ENCODE measurements around the gene LCT. TPM values are rescaled to one million over a fixed set of nuclear protein-coding genes. Genes with fewer than 3 reads are reported as not detected.

Gene LCT
- total and polyA plus RNA-seq, 9 of the 15 experiments (the other 6 are each of a cell fraction or from before 2014, with no cell fraction given) = 0.01 to 0.04 (median 0.03) TPM; not detected in 4

GRCh38 chr2:135799738-135800137 is 37.2 kb downstream of the LCT start (continued):
- TF ChIP-seq CTCF (IDR thresholded peaks at IDR 0.05 in 2 of 3, conservative IDR thresholded peaks at IDR 0.05 in 1 of 3; ENCODE audit: insufficient read depth in 2 of 3, low read depth in 1 of 3, low read length in 3 of 3) (0 out of 6 replicates have a peak, but pooled peaks of 2 of the 3 experiments have one; percentile 14 to 20), CBX3 (IDR thresholded peaks at IDR 0.05; ENCODE audit: borderline replicate concordance in 1 of 2, low read length in 2 of 2) (peak in 1 of 2 experiments; percentile 85; a peak in 1 of 3 replicates), KAT8 (IDR thresholded peaks at IDR 0.05; ENCODE audit: low read depth) (no peak), NONO (IDR thresholded peaks at IDR 0.05; ENCODE audit: low read depth in 2 of 2, low read length in 1 of 2) (no peak), TAF1 (IDR thresholded peaks at IDR 0.05; ENCODE audit: control insufficient read depth, extremely low read depth, insufficient read depth, low read length, severe bottlenecking) (no peak)

DNA sequence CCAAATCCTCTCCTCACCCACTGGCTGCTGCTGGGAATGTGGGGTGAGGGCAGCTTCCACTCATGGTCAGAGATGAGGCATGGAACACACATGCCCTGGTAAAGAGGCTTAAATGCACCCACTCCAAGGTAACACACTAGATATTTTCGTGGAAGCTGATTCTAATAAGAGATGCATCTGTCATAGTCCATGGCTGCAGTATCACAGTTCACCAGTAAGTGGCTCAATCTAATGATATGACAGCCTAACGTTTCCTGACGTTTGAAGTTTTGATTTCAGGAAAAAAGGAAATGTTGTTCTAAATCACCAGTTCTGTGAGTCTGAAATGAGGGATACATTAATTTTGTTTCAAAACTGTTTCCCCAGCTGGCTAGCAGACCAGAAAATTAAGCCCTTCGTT is 38.2 kb downstream of the LCT start:
- H3K36me3 ChIP-seq (ENCODE audit: control insufficient read depth, insufficient read depth, low read length) = no peaks in the 10 kb centered on the region
- H3K4me1 ChIP-seq (replicated peaks in 1 of 2; ENCODE audit: control insufficient read depth in 2 of 2, insufficient read depth in 2 of 2, low read length in 2 of 2) = peaks cover 0 to 3% of the 10 kb centered on the region in 2 experiments; a peak in 2 of 5 replicates
- ATAC-seq = peak; percentile 35
- H3K79me2 ChIP-seq (ENCODE audit: control insufficient read depth, insufficient read depth, low read length) = no peaks in the 10 kb centered on the region
- no peaks in the 10 kb centered on the region for H3K9me1 ChIP-seq (ENCODE audit: control insufficient read depth, insufficient read depth, low read length)
- peak; percentile 67 for FAIRE-seq
- H3K27me3 ChIP-seq (ENCODE audit: control insufficient read depth in 2 of 2, insufficient read depth in 2 of 2, low read length in 2 of 2) = peaks cover 0 to 2% of the 10 kb centered on the region in 2 experiments; a peak in 1 of 5 replicates
- H3K27ac ChIP-seq (ENCODE audit: extremely low read depth, low read depth, low read length) = no peak overlapping the region
- WGBS (ENCODE audit: insufficient coverage, low coverage, missing lambda C conversion rate) = 8% methylated on average over 4 of the region's 4 CpGs
- peak overlapping the region; percentile 2; the same call in 1 of the 2 replicates for H2AFZ ChIP-seq (ENCODE audit: low read depth, low read length)
- TF ChIP-seq POLR2AphosphoS5 (IDR thresholded peaks at IDR 0.05; ENCODE audit: control insufficient read depth, insufficient read depth, low read depth, low read length) (no peak), CTCF (IDR thresholded peaks at IDR 0.05 in 2 of 3, conservative IDR thresholded peaks at IDR 0.05 in 1 of 3; ENCODE audit: insufficient read depth in 2 of 3, low read depth in 1 of 3, low read length in 3 of 3) (peak in 1 of 3 experiments; percentile 10; a peak in 1 of 6 replicates)
- peaks cover 6% of the 10 kb centered on the region for H3K9me3 ChIP-seq (replicated peaks; ENCODE audit: control insufficient read depth, insufficient read depth, low read depth, low read length)
- POLR2A ChIA-PET = interaction anchor here (1.1 to 1.3 kb wide), 2 partner anchors 14 to 77 kb away, joined by 3 to 4 read pairs; no protein-coding TSS in a partner anchor
- no peaks in the 10 kb centered on the region for H4K20me1 ChIP-seq (replicated peaks; ENCODE audit: control insufficient read depth, insufficient read depth, low read length)
- CTCF ChIA-PET (ENCODE audit: low intra/inter-chr PET ratio) = interaction anchor here (1.7 kb wide), 1 partner anchor 809 kb away, joined by 4 read pairs; no protein-coding TSS in a partner anchor
- no peak overlapping the region for H3K4me2 ChIP-seq (ENCODE audit: insufficient read depth, low read length)
- in situ Hi-C loops (cut with MboI) (loop anchor here (10.0 kb wide), 1 partner anchor 804 kb away; no protein-coding TSS in a partner anchor), intact Hi-C loops (cut with micrococcal nuclease) (loop anchor here (5.0 kb wide), 1 partner anchor 326 kb away; no protein-coding TSS in a partner anchor)
- H3K9ac ChIP-seq (ENCODE audit: insufficient read depth in 1 of 2, low read depth in 2 of 2, low read length in 2 of 2) = no peak overlapping the region
- DNase-seq (ENCODE audit: extremely low read depth in 1 of 4, low spot score in 3 of 4) = no peak
- H3K4me3 ChIP-seq = no peak overlapping the region
- no TSS peak for BruUV-seq (replicated peaks)

Data from K562 (cell line).